ENCODE measurements around the gene UROS.

Gene UROS

GRCh38 chr10:125828311-125828710, 5.3 kb upstream of the UROS start:
- DNase-seq = no peak

GRCh38 chr10:125827133-125827532, 4.1 kb upstream of the UROS start:
- peak; percentile 7 for DNase-seq

GRCh38 chr10:125824736-125825135, 1.7 kb upstream of the UROS start:
- DNase-seq = no peak

- no peak for DNase-seq
Measured at GRCh38 chr10:125823663-125824251, 699 bp upstream of the UROS start.

GRCh38 chr10:125820701-125821100, 2.4 kb downstream of the UROS start:
- DNase-seq = peak; percentile 47

- DNase-seq = no peak
Measured at GRCh38 chr10:125817337-125817946, 5.6 kb downstream of the UROS start.

- no peak for DNase-seq
Measured at GRCh38 chr10:125816548-125816947, 6.5 kb downstream of the UROS start.

GRCh38 chr10:125815764-125816163, 7.3 kb downstream of the UROS start:
- DNase-seq = no peak

- no peak for DNase-seq
Measured at GRCh38 chr10:125812128-125812750, 10.8 kb downstream of the UROS start.

- DNase-seq = no peak
Measured at GRCh38 chr10:125811251-125811650, 11.8 kb downstream of the UROS start.

- no peak for DNase-seq
Measured at GRCh38 chr10:125808047-125808446, 15.0 kb downstream of the UROS start.

GRCh38 chr10:125802739-125803138, 20.3 kb downstream of the UROS start:
- no peak for DNase-seq

GRCh38 chr10:125802131-125802530, 20.9 kb downstream of the UROS start:
- no peak for DNase-seq

- no peak for DNase-seq
Measured at GRCh38 chr10:125801574-125801973, 21.5 kb downstream of the UROS start.

- DNase-seq = no peak
Measured at GRCh38 chr10:125799451-125800182, 23.4 kb downstream of the UROS start.

GRCh38 chr10:125797994-125798662, 24.9 kb downstream of the UROS start:
- no peak for DNase-seq

GRCh38 chr10:125797424-125797823, 25.6 kb downstream of the UROS start:
- no peak for DNase-seq

- no peak for DNase-seq
Measured at GRCh38 chr10:125795637-125796190, 27.3 kb downstream of the UROS start.

- no peak for DNase-seq
Measured at GRCh38 chr10:125795128-125795527, 27.9 kb downstream of the UROS start.

- DNase-seq = no peak
Measured at GRCh38 chr10:125792342-125793300, 30.4 kb downstream of the UROS start.

GRCh38 chr10:125788156-125789034, 34.7 kb downstream of the UROS start:
- no peak for DNase-seq
